HG03521 (cell line): ENCODE results near the gene ALS2.
"Not testable (repeated sequence)": the region's sequence is repeated elsewhere in the genome, so short reads cannot be mapped to it uniquely, and the experiment has no call there.

Source experiments
- ATAC-seq: cut with Tn5 transposase; IDR thresholded peaks from one replicate; pipeline ENCODE4 v1.9.1; 2021; ENCODE audit warnings: mild to moderate bottlenecking, moderate library complexity; ENCODE audit not compliant: unreplicated experiment

ALS2 gene

GRCh38 chr2:201794294-201794693 is 13.6 kb upstream of the ALS2 start:
- no peak for ATAC-seq

GRCh38 chr2:201793631-201794030 is 12.9 kb upstream of the ALS2 start:
- no peak for ATAC-seq

- ATAC-seq, result no peak
Observed at GRCh38 chr2:201790989-201791388, 10.3 kb upstream of the ALS2 start.

DNA sequence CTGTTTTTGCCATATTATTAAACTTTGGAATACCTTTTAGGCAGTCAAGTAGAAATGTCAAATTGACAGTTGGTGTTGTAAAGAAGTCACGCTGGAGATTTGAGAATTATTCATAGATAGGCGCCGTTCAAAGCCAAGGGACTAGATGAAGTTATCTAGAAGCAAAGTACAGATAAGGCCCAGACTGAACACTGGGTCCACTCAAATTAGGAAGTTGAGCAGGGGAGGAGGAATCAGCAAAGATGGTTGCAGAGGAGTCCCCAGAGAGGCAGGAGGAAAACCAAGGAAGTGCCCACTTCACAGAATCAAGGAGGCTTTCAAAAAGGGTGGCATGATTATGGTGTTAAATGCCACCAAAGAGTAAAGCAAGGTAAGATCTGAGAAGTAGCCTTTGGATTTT is 9.6 kb upstream of the ALS2 start:
- no peak for ATAC-seq

- ATAC-seq, result no peak
Observed at GRCh38 chr2:201789395-201789794, 8.7 kb upstream of the ALS2 start.

- ATAC-seq, result no peak
Observed at GRCh38 chr2:201788371-201788770, 7.6 kb upstream of the ALS2 start.

DNA sequence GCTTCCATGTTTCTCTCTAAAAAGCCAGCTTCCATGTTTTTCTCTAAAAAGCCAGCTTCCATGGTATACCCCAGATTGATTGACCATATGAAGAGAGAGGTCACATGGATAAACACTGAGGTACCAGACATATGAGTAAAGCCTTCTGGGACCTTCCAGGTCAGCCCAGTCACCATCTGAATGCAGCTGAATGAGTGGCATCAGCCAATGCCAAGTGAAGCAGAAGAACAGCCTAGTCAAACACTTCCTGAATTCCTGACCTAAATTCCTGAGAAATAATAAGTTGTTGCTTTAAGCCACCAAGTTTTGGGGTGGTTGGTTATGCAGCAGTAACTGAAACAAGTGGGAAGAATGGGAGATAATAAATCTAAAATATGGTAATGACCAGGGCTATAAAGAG is 5.7 kb upstream of the ALS2 start:
- ATAC-seq, result no peak

DNA sequence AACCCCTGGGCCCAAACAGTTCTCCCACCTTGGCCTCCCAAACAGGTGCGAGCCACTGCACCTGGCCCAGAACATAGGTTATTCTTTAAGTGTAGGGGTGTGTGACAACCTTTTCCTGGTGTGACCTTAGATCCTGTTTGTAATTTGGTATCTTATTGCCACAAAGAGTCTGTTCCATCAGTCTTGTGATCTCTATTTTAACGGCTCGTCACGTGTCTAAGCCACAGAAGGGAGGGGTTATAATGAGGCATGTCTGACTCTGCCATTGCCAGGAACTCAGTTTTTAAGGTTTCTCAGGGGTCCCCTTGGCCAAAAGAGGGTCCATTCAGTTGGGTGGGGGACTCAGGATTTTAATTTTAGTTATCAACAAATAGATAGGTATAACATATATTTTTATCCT is 4.4 kb upstream of the ALS2 start:
- no peak for ATAC-seq

DNA sequence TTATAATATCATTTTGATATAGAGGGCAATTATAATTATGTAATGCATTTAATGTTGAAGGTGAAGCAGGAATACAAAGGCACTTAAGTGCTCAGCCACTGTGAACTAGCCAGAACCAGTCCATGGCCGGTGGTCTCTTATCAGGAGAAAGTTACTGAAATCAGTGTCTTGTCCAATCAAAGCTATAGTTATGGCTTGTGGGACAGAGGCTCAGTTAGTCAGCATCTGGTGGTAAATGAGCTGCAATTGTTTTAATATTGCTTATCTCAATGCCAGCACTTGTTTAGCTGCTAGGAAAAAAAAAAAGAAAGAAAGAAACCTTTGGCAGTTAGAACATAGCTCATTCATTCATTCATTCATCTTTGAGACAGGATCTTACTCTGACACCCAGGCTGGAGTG is 3.8 kb upstream of the ALS2 start:
- ATAC-seq, result no peak

GRCh38 chr2:201781557-201782051 is 871 bp upstream of the ALS2 start:
- peak; percentile 0 for ATAC-seq

- no peak for ATAC-seq
Observed at GRCh38 chr2:201779901-201780673, 646 bp downstream of the ALS2 start.

DNA sequence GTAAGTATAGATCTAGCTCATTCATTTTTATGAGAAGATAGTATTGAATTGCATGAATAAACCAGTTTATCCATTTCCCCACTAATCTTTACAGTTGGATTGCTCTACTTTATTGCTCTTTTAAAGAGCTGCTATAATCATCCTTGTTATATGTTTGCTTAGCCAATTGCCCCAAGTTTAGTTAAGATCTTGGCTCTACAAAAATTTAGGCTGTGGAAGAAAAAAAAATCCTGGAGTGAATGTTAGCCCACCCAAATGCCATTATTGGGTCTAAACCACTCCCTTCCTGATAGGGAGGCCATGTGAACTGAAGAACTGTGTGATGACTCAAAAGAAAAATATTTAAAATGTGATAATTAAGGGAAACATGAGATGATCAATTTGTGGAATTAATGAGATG is 2.9 kb downstream of the ALS2 start:
- no peak for ATAC-seq

DNA sequence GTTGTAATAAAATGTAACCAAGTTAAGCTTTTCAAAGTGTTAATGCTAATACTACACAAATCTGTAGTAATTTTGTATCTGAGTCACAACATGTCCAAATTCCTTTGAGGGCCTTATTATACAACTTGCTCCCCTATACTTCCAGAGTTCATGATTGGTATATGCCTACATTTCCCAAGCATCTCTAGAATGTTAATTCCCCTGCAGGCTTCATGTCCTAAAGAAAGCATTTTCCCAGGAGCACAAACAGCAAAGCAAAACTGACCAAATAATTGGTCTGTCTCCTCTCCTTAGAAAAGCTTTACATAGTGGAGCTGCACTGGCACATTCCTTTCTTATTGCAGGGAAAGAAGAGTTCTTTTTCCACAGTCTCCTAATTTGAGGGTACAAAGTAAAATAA is 3.7 kb downstream of the ALS2 start:
- no peak for ATAC-seq

DNA sequence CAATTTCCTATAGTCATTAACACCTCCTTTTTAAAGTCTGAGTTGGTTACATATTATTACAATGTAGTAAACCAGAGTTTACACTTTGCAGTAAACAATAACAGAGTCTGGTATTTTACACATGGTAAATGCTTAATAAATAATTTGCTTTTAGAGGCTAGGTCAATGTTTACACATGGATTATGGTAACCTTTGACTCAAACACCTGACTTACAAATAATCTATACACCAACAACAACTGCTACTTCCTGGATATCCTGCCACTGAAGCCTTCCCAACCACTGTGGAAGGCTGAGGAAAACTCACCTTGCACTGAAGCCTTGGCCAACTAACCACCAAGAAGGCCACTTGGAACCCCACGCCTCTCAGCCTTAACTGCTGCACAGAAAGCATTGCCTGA is 5.4 kb downstream of the ALS2 start:
- no peak for ATAC-seq

DNA sequence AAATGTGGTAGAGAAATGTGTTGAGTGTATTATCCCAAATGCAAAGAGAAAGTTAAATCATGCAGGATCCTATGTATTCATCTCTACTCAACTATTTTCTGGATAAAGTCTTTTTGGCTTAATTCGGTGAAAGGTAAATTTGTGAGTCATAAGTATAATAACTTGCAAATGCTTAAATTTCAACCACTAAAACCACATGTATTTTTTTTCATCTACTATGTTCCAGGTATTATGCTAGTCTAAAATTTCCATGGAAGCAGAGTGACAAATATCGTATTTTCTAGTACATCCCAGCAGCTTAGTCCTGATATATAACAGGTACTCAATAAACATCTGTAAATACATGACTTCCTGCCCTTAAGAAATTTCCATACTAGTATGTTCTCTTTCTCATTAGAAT is 6.2 kb downstream of the ALS2 start:
- ATAC-seq, result no peak

- no peak for ATAC-seq
Observed at GRCh38 chr2:201773990-201774389, 6.7 kb downstream of the ALS2 start.

DNA sequence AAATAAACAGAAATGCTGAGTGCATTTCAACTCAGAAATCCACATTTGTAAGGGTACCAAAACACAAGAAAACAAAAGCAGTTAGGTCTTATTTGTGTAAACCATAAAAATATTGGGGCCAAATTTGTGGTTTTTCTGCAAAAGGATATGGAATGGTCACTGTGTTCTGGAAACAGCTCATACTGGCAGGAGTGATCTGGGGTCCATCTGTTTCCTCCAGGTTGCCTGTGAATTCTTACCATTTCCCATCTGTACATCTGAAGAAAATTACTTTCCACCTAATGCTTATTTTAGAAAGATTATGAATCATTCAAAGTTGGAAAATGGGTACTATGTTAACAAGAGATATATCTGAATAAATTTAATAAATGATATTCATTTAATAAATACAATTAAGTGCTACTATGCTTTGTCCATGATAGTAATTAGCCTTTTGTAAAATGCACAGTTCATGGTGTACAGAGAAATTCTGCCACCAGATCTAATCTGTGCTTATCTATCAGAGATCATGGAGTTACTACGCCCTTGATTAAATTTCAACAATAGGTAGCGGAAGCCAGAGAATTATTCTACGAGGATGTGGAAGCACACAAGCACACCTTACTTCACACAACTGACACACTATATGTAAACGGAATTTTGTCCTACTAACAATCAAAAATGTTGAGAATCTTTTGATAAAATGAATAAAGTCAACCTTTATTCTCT is 10.9 kb downstream of the ALS2 start:
- no peak for ATAC-seq

DNA sequence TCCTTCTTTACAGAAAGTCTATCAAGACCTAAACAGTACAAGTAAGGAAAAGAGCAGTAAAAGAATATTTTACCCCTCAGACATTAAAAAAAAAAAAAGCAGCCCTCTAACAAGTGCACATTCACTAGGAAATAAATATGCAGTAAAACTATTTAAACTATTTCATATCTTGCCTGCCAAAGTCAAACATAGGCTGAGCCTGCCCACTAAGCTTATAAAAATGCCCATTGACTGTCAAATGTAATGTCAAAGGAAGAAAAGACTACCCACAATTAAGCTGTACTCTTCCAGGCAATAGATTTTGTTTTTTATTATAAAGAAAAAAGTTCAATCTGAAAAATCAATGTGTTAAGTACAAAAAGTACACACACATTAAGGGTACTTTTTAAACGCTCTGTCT is 11.8 kb downstream of the ALS2 start:
- no peak for ATAC-seq

DNA sequence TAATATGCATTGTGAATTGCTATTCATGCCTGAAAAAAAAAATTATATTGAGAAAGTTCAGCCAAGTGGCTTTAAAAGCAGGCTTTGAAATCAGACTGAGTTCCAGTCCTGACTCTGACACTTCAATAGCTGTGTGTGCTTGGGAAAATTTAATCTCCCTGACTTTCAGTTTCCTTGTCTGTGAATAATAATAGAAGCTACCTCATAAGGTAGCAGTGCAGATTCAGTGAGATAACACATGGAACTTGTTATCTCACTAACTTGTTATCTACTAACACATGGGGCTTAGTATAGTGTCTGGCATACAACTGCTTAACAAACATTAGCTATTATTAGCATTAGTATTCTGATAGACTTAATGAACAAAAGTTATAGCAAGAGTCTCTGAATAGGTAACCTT is 14.9 kb downstream of the ALS2 start:
- no peak for ATAC-seq

DNA sequence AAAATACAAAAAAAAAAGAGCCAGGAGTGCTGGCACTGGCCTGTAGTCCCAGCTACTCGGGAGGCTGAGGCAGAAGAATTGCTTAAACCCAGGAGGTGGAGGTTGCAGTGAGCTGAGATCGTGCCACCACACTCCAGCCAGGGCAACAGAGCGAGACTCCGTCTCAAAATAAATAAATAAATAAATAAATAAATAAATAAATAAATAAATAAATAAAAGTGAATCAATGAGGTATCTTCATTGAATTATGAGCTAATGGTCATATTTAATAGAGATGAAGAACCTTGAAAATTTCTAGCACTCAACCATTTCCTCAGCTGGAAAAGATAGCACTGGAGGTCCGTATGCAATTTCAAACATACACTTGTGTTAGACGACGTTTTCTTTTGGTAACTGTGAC is 16.3 kb downstream of the ALS2 start:
- not testable (repeated sequence) for ATAC-seq

GRCh38 chr2:201761101-201761500 is 19.6 kb downstream of the ALS2 start:
- no peak for ATAC-seq

DNA sequence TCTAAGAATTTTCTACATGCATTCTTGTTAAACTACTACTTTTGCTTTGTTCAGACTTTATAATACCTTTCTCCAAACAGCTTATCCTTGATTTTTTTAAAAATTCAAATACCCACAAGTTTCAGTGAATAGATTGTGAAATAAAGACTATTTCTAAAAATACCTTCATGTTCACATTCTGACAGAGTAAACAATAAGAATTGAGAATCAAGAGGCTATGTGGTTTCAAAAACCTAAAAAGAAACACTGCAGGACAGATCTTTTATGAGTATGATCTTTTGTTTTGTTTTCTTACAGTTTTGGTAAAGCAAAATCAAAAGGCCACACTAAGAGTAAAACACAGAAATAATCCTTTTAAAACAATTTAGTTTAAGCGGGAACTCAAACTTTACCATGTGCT is 21.2 kb downstream of the ALS2 start:
- ATAC-seq, result no peak
